SK-N-SH treated with all-trans-retinoic acid at 6 μM for 48 hours (cell line): ENCODE results near the gene GLT8D1.

Experiments
- CREB5 ChIP-seq: fragments of 250-450 bp; sonication (Bioruptor Pico); IDR thresholded peaks from 2 replicates; pipeline ENCODE4 v1.5.1; 2020; ENCODE audit warnings: low read depth, mild to moderate bottlenecking, moderate library complexity
- CSRNP3 ChIP-seq: fragments of 250-450 bp; sonication (Bioruptor Pico); IDR thresholded peaks from 2 replicates; pipeline ENCODE4 v1.5.1; 2021; ENCODE audit warnings: mild to moderate bottlenecking, moderate library complexity
- GLIS3 ChIP-seq: fragments of 250-450 bp; sonication (Bioruptor Pico); IDR thresholded peaks from 2 replicates; pipeline ENCODE4 v1.5.0; 2020; ENCODE audit warnings: mild to moderate bottlenecking, moderate library complexity
- PATZ1 ChIP-seq: fragments of 250-450 bp; sonication (Bioruptor Pico); IDR thresholded peaks from 2 replicates; pipeline ENCODE4 v1.8.0; 2020; ENCODE audit warnings: mild to moderate bottlenecking, moderate library complexity, borderline replicate concordance
- TOX ChIP-seq: fragments of 250-450 bp; sonication (Bioruptor Pico); IDR thresholded peaks from 2 replicates; pipeline ENCODE4 v1.8.0; 2021; ENCODE audit warnings: mild to moderate bottlenecking, moderate library complexity, borderline replicate concordance
- ZFP3 ChIP-seq: fragments of 250-450 bp; sonication (Bioruptor Pico); IDR thresholded peaks from 2 replicates; pipeline ENCODE4 v1.5.0; 2020; ENCODE audit warnings: mild to moderate bottlenecking, moderate library complexity
- ZNF565 ChIP-seq: fragments of 450-650 bp; formaldehyde crosslinking; conservative IDR thresholded peaks from 2 replicates; pipeline ENCODE4 v1.5.0; 2020; ENCODE audit warnings: low read depth, mild to moderate bottlenecking, moderate library complexity

GRCh38 chr3:52684184-52684583 lies 21.4 kb downstream of the GLT8D1 start:
- TF ChIP-seq ZFP3 (CRISPR knock-in tag) (no peak), CSRNP3 (CRISPR knock-in tag) (no peak), GLIS3 (CRISPR knock-in tag) (no peak), PATZ1 (CRISPR knock-in tag) (no peak), ZNF565 (CRISPR knock-in tag) (no peak), CREB5 (CRISPR knock-in tag) (no peak), TOX (no peak)
